AG09319 (cell line): Measurements from ENCODE around the gene LCE3D.

ENCODE experiments used
- DNase-seq: peaks from one replicate; pipeline ENCODE4 v3.0.0-alpha.2; 2010; ENCODE audit warnings: low read depth; ENCODE audit errors: extremely low read depth
- CTCF ChIP-seq: IDR thresholded peaks from 2 replicates; pipeline ENCODE4 v1.5.1; 2011; ENCODE audit warnings: low read depth, mild to moderate bottlenecking, inconsistent platforms, low read length, moderate library complexity

Gene LCE3D

DNA sequence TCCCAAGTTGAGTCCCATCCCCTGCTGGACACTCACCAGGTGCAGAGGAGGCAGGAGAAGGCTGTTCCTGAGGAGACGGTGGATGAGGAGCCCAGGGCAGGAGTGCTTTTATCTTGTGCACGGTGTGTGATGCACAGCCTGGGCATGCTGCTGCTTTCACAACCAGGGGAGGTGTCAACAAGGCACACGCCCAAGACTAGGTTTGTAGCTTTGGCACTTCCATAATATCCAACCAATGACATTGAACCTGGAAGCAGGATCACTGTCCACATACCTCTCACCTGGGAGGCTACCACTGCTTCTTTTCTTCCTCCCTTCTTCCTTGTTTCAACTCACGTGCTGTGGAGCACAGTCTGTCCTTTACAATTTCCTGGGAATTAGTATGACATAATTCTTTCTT lies at the start of gene LCE3D:
Gene LCE3D, minus strand, starts transcription at position 84 of the 400 bp plus-strand sequence. CDS start 580 bp downstream, outside the sequence.
- TF ChIP-seq CTCF: no peak
- DNase-seq: no peak

DNA sequence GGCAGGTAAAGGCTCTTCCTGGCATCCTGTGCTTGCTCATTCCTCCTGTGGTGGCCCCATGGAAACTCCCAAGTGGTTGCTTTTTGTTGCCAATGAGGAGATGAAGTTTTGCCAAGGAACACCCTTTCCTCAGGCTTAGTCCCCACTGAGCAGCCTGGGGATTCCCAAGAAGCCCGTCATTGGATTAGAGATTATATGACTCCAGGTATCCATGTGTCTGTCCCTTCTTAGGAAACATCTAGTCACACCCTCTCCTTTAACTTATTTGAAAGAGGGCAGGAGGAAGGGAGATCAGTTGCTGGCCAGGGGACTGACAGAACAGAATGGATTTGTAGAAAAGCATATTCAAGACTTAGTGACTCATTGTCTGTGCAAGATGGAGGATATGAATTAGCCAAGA lies 46.4 kb upstream of the LCE3D start:
- TF ChIP-seq CTCF: no peak
- DNase-seq: no peak

- TF ChIP-seq CTCF: no peak; the same call in 1 of the 2 replicates
- DNase-seq: no peak
These were observed 43.0 kb upstream of the LCE3D start for GRCh38 chr1:152623203-152623844.

- no peak for DNase-seq
These were observed 42.5 kb upstream of the LCE3D start, which contains the start of gene LCE3A for GRCh38 chr1:152622803-152623202. Gene LCE3A (minus strand): TSS chr1:152623103. CDS start chr1:152623103, 0 bp downstream.

DNA sequence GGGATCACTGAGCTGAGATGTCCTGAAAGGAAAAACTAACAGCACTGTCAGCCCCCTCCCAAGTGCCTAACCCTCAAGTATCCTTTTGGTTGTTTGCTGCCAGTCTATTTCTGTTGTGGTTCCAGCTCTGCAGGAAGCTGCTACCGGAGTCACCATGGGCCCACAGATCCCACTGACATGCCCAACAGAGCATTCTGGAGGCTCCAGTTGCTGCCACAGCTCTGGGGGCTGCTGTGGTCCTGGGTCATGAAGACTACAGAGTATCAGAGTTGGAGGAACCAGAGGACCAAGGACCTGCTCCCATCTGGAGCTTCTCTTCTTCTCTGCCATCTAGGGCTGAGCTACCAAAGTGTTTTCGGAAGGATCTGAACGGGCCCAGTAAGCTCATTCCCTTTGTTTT lies 41.7 kb upstream of the LCE3D start:
- no peak for DNase-seq
- no peak for TF ChIP-seq CTCF

More at GRCh38 chr1:152622803-152623202, 42.5 kb upstream of the LCE3D start, which contains the start of gene LCE3A:
- no peak for TF ChIP-seq CTCF

DNA sequence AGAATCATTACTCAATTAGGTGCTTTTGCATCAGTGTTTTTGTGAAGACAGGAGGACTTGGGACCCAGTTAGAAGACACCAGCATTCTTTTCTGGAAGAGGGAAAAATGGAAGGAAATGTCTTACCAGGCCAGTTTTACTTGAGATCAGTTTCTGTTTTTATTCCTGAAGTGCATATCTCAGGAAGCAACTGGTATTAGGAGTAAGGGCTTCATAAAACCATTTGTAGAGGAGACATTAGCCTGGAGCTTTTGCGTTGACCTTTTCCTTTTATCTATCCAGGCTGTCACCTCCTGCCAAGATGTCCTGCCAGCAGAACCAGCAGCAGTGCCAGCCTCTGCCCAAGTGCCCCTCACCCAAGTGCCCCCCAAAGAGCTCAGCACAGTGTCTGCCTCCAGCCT lies 33.2 kb upstream of the LCE3D start, which contains the start of gene LCE3B:
Gene LCE3B, plus strand, starts transcription at position 301 of the 400 bp plus-strand sequence. Its CDS starts 0 bp downstream, at position 301.
- no peak for DNase-seq
- TF ChIP-seq CTCF: no peak

- DNase-seq: no peak
- TF ChIP-seq CTCF: no peak
These were observed 19.6 kb upstream of the LCE3D start, which contains the start of gene LCE3C for GRCh38 chr1:152599934-152600333. Gene LCE3C (plus strand): TSS chr1:152600234. CDS start chr1:152600732, 498 bp downstream.
